ENCODE data around the gene SBF2. TPM values are rescaled to one million over a fixed set of nuclear protein-coding genes. Genes with fewer than 3 reads are reported as not detected.
"Not testable (repeated sequence)": the region's sequence is repeated elsewhere in the genome, so short reads cannot be mapped to it uniquely, and the experiment has no call there.

The SBF2 gene
- total RNA-seq, 2 experiments from 2014 or later: 6.0 to 6.1 TPM

DNA sequence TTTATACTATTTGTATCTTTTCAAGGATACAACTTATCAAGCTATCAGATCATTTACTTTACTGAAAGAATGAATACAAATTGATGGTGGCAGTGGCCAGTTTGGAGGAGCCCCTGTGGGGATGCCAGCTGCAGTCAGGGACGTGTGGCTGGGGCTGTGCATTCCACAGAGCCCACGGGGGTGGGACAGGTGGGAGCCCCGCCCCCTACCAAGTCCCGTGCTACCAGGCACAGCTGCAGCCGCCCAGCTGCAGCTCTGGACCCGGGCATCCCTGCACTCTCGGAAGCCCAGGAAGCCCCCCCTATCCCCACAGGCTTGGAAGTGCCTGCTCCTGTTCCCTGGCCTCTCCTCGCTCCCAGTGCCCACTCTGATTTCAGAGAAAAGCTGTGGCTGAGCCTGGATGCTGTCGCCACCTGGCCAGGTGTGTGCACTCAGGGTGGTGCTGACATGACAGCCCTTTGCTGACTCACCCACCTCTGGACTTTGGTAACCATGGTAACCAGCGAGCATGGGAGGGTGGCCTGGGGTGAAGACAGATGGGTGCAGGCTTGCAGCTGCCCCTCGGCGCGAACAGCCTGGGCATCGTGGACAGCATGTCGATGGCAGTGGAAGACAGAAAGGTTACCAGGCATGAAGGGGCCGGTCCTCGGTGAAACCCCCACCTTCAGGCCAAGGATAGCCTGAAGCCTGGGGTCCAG lies 138.1 kb downstream of the SBF2 start:
- peaks cover 5% of the 10 kb centered on the region for H3K4me1 Mint-ChIP-seq
- H3K9me3 Mint-ChIP-seq: peaks cover 16% of the 10 kb centered on the region
- peaks cover 11% of the 10 kb centered on the region for H3K36me3 Mint-ChIP-seq
- no peaks in the 10 kb centered on the region for H3K27me3 Mint-ChIP-seq
- DNase-seq: no peak
- H3K27ac Mint-ChIP-seq: no peak overlapping the region
- H3K4me3 Mint-ChIP-seq: no peak overlapping the region

DNA sequence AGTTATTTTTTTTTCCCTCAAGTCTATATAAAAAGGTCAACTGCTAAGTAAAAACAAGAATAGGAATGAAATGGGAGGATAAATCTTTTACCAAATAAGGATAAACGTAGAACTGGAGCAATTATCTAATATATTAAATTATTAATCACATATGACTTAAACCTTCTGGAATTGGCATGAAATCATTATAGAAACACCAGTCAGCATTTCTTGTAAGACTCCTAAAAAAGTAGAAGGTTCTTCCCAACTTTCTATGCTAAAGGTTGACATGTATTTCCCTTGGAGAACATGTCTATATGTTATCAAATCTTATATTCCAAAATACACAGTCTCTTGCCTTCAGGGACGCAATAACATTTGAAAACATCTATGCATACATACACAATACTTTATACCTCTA lies 143.2 kb downstream of the SBF2 start:
- Mint-ChIP-seq H3K36me3 (peaks cover 3% of the 10 kb centered on the region), H3K27ac (no peak overlapping the region), H3K27me3 (no peaks in the 10 kb centered on the region), H3K4me1 (no peaks in the 10 kb centered on the region), H3K9me3 (peaks cover 7% of the 10 kb centered on the region), H3K4me3 (no peak overlapping the region)
- no peak for DNase-seq

DNA sequence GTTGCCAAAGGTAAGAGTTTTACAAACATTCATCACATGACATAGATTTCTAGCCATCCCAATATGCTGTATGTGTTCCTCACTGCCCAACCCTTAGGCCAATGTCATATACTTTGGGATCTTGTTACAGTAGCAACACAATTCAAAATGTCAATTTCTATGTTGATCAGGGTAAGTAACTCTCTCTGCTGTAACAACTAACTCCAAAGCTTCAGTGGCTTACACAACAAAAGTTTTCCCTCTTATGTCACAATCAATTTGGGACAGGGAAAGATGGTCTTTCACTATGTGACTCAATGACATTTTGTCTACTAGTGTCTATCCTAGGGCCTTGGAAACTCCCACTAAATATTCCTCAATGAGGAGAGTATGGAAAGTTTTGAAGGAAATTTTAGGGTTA lies 144.5 kb downstream of the SBF2 start:
- Mint-ChIP-seq H3K4me1 (no peaks in the 10 kb centered on the region), H3K36me3 (peaks cover 3% of the 10 kb centered on the region), H3K27ac (no peak overlapping the region), H3K9me3 (peaks cover 7% of the 10 kb centered on the region), H3K4me3 (no peak overlapping the region), H3K27me3 (no peaks in the 10 kb centered on the region)
- DNase-seq: no peak

DNA sequence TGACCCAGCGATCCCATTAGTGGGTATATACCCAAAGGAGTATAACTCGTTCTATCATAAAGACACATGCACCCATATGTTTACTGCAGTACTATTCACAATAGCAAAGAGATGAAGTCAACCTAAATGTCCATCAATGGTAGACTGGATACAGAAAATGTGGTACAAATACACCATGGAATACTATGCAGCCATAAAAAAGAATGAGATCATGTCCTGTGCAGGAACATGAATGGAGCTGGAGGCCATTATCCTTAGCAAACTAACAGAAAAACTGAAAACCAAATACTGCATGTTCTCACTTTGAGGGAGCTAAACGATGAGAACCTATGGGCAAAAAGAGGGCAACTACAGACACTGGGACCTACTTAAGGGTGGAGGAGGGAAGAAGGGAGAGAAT lies 146.8 kb downstream of the SBF2 start:
- Mint-ChIP-seq H3K27me3 (no peaks in the 10 kb centered on the region), H3K4me1 (no peaks in the 10 kb centered on the region), H3K27ac (no peak overlapping the region), H3K9me3 (peaks cover 5% of the 10 kb centered on the region), H3K4me3 (no peak overlapping the region), H3K36me3 (peaks cover 2% of the 10 kb centered on the region)
- DNase-seq: no peak

DNA sequence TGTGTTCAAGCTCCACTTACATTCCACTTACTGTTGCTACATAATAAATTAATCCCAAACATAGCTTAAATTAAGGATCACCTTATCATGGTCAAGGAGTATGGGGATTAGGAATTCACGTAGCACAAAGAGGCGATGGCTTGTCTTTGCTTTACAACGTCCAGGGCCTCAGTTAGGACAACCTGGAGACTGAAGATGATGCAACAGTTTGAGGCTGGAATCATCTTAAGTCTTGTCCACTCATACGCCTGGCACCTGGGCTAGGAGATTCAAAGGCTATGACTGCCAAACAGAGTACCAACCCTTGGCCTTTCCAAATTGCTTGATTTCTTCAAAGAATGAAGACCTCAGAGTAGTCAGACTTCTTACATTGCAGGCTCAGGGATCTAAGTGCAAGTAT lies 149.1 kb downstream of the SBF2 start:
- Mint-ChIP-seq H3K4me3 (no peak overlapping the region), H3K36me3 (peaks cover 2% of the 10 kb centered on the region), H3K4me1 (no peaks in the 10 kb centered on the region), H3K9me3 (peaks cover 5% of the 10 kb centered on the region), H3K27ac (no peak overlapping the region), H3K27me3 (no peaks in the 10 kb centered on the region)
- DNase-seq: no peak

DNA sequence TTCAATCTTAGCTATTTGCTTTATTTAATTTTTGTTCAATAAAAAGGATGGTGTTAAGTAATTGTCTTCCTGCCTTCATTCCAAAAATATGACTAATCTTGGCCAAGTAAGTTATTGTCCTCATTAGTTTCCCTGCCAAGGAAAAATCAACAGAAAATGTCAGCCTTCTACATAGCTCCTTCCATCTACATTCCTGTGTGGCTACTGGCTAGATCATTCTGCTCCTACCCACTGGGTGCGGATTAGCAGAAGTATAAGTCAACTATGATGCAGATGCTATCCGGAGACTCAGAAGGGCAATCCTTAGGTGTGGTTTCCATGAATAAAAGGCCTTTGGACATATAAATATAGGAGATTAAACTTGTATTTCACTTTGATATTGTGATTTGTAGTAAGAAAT lies 154.4 kb downstream of the SBF2 start:
- DNase-seq: no peak
- H3K27me3 Mint-ChIP-seq: no peaks in the 10 kb centered on the region
- H3K4me3 Mint-ChIP-seq: no peak overlapping the region
- peaks cover 10% of the 10 kb centered on the region for H3K9me3 Mint-ChIP-seq
- H3K27ac Mint-ChIP-seq: no peak overlapping the region
- no peaks in the 10 kb centered on the region for H3K4me1 Mint-ChIP-seq
- H3K36me3 Mint-ChIP-seq: peaks cover 6% of the 10 kb centered on the region

DNA sequence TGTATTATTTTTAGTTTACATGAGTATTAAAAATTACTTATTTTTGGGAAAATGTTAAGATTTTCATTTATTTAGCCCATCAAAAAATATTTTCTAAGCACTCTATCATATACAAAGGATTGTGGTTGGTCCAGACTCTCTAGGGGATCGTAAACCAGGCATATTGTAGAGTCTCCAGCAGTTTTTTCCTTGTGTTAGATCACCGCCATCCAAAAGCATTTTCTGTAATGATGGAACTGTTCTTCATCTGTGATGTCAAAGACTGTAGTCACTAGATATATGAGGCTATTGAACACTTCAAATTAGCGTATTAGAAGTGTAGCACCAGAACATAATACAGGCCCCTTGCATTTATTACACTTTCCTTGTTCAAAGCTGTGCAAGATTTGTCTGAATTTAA lies 154.9 kb downstream of the SBF2 start:
- peaks cover 10% of the 10 kb centered on the region for H3K9me3 Mint-ChIP-seq
- H3K27me3 Mint-ChIP-seq: no peaks in the 10 kb centered on the region
- peaks cover 6% of the 10 kb centered on the region for H3K36me3 Mint-ChIP-seq
- H3K4me1 Mint-ChIP-seq: no peaks in the 10 kb centered on the region
- H3K27ac Mint-ChIP-seq: no peak overlapping the region
- H3K4me3 Mint-ChIP-seq: no peak overlapping the region
- no peak for DNase-seq

DNA sequence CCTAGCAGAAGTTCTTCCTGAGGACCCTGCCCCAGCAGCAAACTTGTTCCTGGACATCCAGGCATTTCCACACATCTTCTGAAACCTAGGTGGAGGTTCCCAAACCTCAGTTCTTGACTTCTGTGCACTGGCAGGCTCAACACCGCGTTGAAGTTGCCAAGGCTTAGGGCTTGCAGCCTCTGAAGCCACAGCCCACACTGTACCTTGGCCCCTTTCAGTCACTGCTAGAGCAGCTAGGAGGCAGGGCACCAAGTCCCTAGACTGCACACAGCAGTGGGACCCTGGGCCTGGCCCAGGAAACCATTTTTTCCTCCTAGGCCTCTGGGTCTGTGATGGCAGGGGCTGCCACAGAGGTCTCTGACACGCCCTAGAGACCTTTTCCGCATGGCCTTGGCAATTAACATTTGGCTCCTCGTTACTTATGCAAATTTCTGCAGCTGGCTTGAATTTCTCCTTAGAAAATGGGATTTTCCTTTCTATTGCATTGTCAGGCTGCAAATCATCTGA lies 159.0 kb downstream of the SBF2 start:
- DNase-seq: no peak
- H3K9me3 Mint-ChIP-seq: peaks cover 10% of the 10 kb centered on the region
- no peak overlapping the region for H3K27ac Mint-ChIP-seq
- no peak overlapping the region for H3K4me3 Mint-ChIP-seq
- no peaks in the 10 kb centered on the region for H3K27me3 Mint-ChIP-seq
- H3K36me3 Mint-ChIP-seq: peaks cover 8% of the 10 kb centered on the region
- H3K4me1 Mint-ChIP-seq: peaks cover 2% of the 10 kb centered on the region

DNA sequence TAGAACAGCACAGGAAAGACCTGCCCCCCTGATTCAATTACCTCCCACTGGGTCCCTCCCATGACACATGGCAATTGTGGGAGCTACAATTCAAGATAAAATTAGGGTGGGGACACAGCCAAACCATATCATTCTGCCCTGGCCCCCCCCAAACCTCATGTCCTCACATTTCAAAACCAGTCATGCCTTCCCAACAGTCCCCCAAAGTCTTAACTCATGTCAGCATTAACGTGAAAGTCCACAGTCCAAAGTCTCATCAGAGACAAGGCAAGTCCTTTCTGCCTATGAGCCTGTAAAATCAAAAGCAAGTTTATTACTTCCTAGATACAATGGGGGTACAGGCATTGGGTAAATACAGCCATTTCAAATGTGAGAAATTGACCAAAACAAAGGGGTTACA lies 159.8 kb downstream of the SBF2 start:
- H3K36me3 Mint-ChIP-seq, H3K27ac Mint-ChIP-seq, H3K27me3 Mint-ChIP-seq, H3K4me1 Mint-ChIP-seq, DNase-seq, H3K4me3 Mint-ChIP-seq: not testable (repeated sequence)
- H3K9me3 Mint-ChIP-seq: peaks cover 10% of the 10 kb centered on the region

DNA sequence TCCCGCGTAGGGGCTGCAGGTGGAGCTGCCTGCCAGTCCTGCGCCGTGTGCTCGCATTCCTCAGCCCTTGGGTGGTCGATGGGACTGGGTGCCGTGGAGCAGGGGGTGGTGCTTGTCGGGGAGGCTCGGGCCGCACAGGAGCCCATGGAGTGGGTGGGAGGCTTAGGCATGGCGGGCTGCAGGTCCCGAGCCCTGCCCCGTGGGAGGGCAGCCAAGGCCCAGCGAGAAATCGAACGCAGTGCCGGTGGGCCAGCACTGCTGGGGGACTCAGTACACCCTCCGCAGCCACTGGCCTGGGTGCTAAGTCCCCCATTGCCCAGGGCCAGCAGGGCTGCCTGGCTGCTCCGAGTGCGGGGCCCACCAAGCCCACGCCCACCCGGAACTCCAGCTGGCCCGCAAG lies 160.8 kb downstream of the SBF2 start:
- H3K27ac Mint-ChIP-seq, H3K36me3 Mint-ChIP-seq, H3K27me3 Mint-ChIP-seq, H3K9me3 Mint-ChIP-seq, DNase-seq, H3K4me3 Mint-ChIP-seq, H3K4me1 Mint-ChIP-seq: not testable (repeated sequence)

DNA sequence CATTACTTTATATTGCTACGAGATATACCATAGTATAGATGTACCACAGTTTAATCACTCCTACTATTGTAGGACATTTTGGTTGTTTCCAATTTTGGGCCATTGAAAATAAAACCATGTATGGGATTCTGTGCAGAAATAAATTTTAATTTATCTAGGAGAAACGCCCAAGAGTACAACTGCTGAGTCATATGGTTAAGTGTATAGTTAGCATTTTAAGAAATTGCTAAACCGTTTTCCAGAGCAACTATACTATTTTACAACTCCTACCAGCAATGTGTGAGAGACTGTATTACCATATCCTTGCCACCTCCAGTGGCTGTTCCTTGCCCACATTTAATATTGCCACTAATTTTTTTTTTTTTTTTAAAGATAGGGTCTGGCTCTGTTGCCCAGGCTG lies 163.1 kb downstream of the SBF2 start:
- Mint-ChIP-seq H3K36me3 (peaks cover 8% of the 10 kb centered on the region), H3K4me1 (peaks cover 2% of the 10 kb centered on the region)

DNA sequence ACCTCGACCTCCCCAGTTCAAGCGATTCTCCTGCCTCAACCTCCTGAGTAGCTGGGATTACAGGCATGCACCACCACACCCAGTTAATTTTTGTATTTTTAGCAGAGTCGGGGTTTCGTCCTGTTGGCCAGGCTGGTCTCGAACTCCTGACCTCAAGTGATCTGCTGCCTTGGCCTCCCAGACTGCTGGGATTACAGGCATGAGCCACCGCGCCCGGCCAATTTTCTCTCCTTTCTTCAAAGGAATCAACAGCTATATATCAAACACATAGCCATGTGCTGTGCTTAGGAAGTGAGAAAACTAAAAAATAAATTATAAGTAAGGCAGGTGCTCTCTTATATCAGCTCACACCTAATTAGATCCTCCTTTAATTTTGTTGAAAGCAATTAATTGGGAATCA lies 164.8 kb downstream of the SBF2 start:
- H3K4me3 Mint-ChIP-seq, H3K4me1 Mint-ChIP-seq, DNase-seq: not testable (repeated sequence)

More for the DNA sequence above, 163.1 kb downstream of the SBF2 start:
- Mint-ChIP-seq H3K9me3 (peaks cover 6% of the 10 kb centered on the region), H3K27ac (no peak overlapping the region), H3K27me3 (no peaks in the 10 kb centered on the region), H3K4me3 (no peak overlapping the region)
- DNase-seq: no peak

DNA sequence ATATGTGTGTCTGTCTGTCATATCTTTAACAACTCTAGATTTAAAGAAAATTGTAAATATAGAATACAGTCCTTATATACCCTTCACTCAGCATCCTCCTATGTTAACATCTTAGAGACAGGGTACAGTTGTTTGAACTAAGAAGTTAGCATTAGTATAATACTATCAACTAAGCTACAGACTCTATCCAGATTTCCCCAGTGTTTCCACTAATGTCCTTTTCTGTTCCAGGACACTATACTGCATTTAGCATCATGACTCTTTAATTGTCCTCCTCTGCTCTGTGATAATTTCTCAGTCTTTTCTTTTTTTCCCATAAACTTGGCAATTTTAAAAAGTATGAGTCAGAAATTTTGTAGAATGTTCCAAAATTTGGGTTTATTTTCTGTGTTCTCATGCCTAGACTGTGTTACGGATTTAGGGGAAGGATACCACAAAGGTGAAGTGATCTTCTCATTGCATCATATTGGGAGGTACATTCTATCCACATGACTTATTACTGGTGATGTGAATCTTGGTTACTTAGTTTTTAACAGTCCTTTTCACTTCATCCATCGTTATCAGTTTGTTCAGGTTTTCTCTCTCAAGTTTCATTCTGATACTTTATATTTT lies 168.4 kb downstream of the SBF2 start:
- no peak for DNase-seq
- no peak overlapping the region for H3K27ac Mint-ChIP-seq
- H3K4me1 Mint-ChIP-seq: peaks cover 2% of the 10 kb centered on the region
- H3K36me3 Mint-ChIP-seq: no peaks in the 10 kb centered on the region
- no peak overlapping the region for H3K4me3 Mint-ChIP-seq
- no peaks in the 10 kb centered on the region for H3K27me3 Mint-ChIP-seq
- no peaks in the 10 kb centered on the region for H3K9me3 Mint-ChIP-seq

More for the DNA sequence above, 164.8 kb downstream of the SBF2 start:
- not testable (repeated sequence) for H3K27ac Mint-ChIP-seq, H3K36me3 Mint-ChIP-seq, H3K27me3 Mint-ChIP-seq, H3K9me3 Mint-ChIP-seq

DNA sequence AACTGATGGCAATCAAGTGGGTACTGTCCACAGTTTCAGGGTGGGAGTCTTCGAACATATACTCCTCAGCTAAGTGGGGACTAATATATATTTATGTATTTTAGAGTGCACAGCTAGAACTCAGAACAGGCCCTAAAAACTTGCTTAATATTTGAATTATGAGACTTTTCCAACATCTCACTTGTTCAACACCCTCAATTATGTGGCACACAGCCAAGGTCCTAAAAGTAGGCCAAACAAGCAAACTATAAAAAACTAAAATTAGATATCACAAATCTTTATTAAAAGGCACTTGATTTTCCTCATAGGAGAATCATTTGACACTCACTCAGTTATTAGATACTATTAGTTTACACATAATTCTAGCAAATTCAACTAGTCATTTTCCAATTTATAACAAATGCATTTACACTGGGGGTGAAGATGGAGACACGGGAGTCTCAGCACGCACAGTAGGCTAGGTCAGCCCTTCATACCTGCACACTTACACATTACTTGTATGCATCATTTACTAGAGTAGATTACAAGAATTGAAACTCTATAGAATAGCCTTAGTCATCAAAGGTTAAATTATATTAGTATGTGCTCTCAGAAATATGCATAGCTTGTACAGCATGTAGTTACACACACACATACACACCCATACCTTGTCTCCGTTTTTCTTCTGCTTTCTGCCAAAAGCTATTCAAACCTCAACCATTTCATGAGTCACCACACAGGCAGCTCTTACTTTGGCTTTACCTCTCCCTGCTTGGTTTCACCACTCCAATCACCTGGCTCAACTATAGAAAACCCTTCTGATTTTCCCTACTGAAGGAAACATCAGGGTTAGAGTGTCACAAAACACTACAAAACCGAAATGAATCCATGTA lies 171.5 kb downstream of the SBF2 start:
- Mint-ChIP-seq H3K4me1 (no peaks in the 10 kb centered on the region), H3K9me3 (no peaks in the 10 kb centered on the region), H3K36me3 (peaks cover 2% of the 10 kb centered on the region), H3K27ac (no peak overlapping the region), H3K4me3 (no peak overlapping the region), H3K27me3 (no peaks in the 10 kb centered on the region)
- DNase-seq: no peak

DNA sequence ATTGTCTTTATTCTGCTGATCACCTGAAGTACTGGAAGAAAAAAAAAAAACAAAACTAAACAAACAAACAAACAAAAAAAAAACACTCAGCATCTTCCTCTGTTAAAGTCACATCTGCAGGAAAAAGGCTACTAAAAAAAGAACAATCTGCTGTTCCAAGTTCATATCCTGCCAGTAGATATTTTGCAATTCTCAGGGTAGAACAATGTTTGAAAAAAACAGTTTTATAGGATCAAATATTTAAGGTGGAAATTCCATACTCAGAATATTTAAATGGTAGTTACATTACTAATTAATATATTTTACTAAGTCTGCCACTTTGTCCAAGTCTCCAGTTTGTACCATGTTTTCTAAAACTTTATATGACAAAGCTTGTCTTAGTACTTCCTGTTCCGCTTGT lies 175.2 kb downstream of the SBF2 start:
- DNase-seq: no peak
- H3K36me3 Mint-ChIP-seq: peaks cover 2% of the 10 kb centered on the region
- H3K9me3 Mint-ChIP-seq: peaks cover 3% of the 10 kb centered on the region
- H3K4me1 Mint-ChIP-seq: no peaks in the 10 kb centered on the region
- no peak overlapping the region for H3K27ac Mint-ChIP-seq
- no peak overlapping the region for H3K4me3 Mint-ChIP-seq
- no peaks in the 10 kb centered on the region for H3K27me3 Mint-ChIP-seq

Measured in activated naive CD8-positive, alpha-beta T cell treated with anti-CD3 and anti-CD28 coated beads for 36 hours (primary cell).